HG02852 (cell line): ENCODE results near the gene LMOD1.
"Not testable (repeated sequence)": the region's sequence is repeated elsewhere in the genome, so short reads cannot be mapped to it uniquely, and the experiment has no call there.

Experiments
- ATAC-seq: cut with Tn5 transposase; IDR thresholded peaks from one replicate; pipeline ENCODE4 v1.9.1; 2021; ENCODE audit warnings: mild to moderate bottlenecking, moderate library complexity; ENCODE audit not compliant: unreplicated experiment

LMOD1 gene

GRCh38 chr1:201877877-201878401, 68.4 kb downstream of the LMOD1 start:
- ATAC-seq: no peak

DNA sequence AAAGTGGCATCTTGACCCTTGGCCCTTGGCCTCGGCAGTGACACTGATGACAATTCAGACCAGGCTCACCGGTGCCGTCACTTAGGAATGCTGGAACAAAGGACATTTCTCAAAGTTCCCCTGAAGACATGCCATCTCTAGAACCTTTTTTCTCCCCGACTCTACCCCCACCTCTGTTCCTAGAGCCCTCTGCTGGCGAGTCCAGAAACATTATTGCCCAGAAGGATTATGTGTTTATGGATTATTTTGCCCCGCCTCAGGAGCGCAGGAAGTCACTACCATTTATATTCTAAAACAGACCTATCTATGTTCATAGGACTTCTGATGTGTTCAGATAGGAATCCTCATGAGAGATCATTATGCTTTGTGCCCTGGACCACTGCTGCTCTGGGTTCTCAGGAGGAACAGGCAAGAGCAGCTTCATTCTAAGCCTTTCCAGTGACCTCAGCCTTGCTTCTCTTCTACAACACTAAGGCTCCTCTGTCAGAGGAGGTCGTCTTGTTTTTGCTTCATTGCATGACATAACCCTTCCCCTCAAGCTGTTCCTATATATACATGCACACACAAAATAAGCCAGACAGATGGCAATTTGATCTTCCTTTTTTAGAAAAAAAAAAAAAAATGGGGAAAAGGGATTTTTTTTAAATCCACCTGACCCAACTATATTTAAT, 70.1 kb downstream of the LMOD1 start:
- ATAC-seq: no peak

DNA sequence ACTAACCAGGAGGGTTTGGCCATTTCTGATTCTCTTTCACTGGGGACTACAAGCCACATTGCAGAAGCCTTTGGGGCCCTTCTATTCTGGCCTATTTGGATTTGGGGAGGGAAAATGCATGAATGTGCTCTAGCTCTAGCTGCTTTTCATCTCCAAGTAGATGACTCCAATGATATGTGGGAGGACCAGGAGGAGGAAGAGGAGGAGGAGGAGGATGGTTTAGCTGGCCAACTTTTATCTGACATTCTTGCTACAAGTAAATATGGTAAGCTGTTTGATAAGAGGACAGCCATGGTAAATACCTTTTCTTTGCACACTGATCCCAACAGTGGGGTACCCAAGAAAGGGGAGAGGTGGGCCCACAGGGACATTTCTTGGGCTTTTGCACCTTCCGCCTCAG, 71.7 kb downstream of the LMOD1 start:
- no peak for ATAC-seq

- no peak for ATAC-seq
Measured at GRCh38 chr1:201870397-201870796, 76.0 kb downstream of the LMOD1 start.

- ATAC-seq: no peak
Measured at GRCh38 chr1:201861448-201861847, 84.9 kb downstream of the LMOD1 start.

DNA sequence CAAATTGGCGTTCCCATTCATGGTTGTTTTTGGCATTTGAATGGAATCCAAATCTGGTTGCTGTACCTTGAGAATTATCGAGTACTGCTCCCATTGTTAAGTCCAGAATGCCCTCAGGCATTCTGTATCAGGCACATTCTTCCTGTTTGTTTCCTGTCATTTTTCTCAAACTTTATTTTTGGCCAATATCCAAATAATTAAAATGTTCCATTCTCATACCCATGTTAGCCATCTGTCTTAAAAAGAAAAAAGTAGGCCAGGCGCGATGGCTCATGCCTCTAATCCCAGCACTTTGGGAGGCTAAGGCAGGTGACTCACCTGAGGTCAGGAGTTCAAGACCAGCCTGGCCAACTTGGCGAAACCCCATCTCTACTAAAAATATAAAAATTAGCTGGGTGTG, 86.9 kb downstream of the LMOD1 start:
- no peak for ATAC-seq

- ATAC-seq: not testable (repeated sequence)
Measured at GRCh38 chr1:201856722-201857121, 89.6 kb downstream of the LMOD1 start.

DNA sequence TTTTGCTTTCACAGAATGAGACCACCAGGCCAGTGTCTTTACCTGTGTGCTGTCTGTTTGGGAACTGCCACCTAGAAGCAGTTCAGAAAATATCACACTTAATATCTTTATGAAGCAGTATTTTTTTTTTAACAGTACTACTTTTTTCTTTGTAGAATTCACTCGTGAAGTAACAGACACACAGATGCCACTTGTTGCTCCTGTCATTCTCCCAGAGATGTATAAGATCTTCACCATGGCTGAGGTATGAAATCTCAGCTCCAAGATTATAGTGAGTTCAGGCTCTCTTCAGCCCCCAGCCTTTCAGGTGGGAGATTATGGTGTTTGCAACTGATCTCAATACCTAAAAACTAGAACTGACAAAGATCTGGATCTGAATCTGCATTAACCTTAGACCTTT, 94.4 kb downstream of the LMOD1 start:
- no peak for ATAC-seq

GRCh38 chr1:201850053-201850397, 96.3 kb downstream of the LMOD1 start:
- ATAC-seq: no peak

- ATAC-seq: no peak
Measured at GRCh38 chr1:201849372-201850052, 96.8 kb downstream of the LMOD1 start.

GRCh38 chr1:201848230-201848629, 98.1 kb downstream of the LMOD1 start:
- no peak for ATAC-seq

DNA sequence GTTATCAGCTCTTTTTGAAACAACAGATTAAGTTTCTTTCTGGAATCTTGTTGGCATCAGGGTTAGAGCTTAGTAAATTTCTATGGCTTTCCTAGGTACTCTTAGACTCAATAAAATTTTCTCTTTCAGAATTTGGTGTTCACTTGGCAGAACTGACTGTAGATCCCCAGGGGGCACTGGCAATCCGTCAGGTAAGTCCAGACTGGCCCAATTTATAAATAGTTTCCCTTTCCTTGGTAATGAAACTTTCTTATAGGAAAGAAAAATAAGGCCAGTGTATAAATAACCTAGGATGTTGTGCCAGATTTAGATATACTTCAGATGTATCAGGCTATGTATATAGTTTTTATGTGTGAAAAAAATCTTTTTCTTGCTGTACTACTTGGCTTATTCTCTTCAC, 99.2 kb downstream of the LMOD1 start:
- no peak for ATAC-seq
